AG09319 (cell line): Measurements from ENCODE around the gene DYRK1B.
"Not testable (repeated sequence)": the region's sequence is repeated elsewhere in the genome, so short reads cannot be mapped to it uniquely, and the experiment has no call there.

Experiments used
- DNase-seq: peaks from one replicate; pipeline ENCODE4 v3.0.0-alpha.2; 2010; ENCODE audit warnings: low read depth; ENCODE audit errors: extremely low read depth
- CTCF ChIP-seq: IDR thresholded peaks from 2 replicates; pipeline ENCODE4 v1.5.1; 2011; ENCODE audit warnings: low read depth, mild to moderate bottlenecking, inconsistent platforms, low read length, moderate library complexity

The DYRK1B gene

GRCh38 chr19:39811064-39811463, 22.9 kb downstream of the DYRK1B start:
- no peak for DNase-seq
- no peak for TF ChIP-seq CTCF

GRCh38 chr19:39810424-39810823, 23.5 kb downstream of the DYRK1B start:
- no peak for DNase-seq
- no peak for TF ChIP-seq CTCF

- no peak for TF ChIP-seq CTCF
- no peak for DNase-seq
These were observed 24.6 kb downstream of the DYRK1B start for GRCh38 chr19:39809368-39809767.

- DNase-seq, result not testable (repeated sequence)
These were observed 25.3 kb downstream of the DYRK1B start for GRCh38 chr19:39808688-39809087.

- TF ChIP-seq CTCF, result no peak
- no peak for DNase-seq
These were observed 26.1 kb downstream of the DYRK1B start for GRCh38 chr19:39807846-39808364.

GRCh38 chr19:39805104-39805503, 28.9 kb downstream of the DYRK1B start:
- no peak for DNase-seq
- no peak for TF ChIP-seq CTCF

GRCh38 chr19:39802958-39803357, 31.0 kb downstream of the DYRK1B start:
- no peak for DNase-seq
- TF ChIP-seq CTCF, result no peak

- TF ChIP-seq CTCF, result no peak
- DNase-seq, result no peak
These were observed 36.9 kb downstream of the DYRK1B start for GRCh38 chr19:39797083-39797482.
